Effector CD4-positive, alpha-beta T cell (primary cell): ENCODE data around the gene SERHL2.
A peak's percentile ranks its signal among the peaks of the same experiment; 100 is the strongest.
"Not testable (repeated sequence)": the region's sequence is repeated elsewhere in the genome, so short reads cannot be mapped to it uniquely, and the experiment has no call there.

Source experiments
- DNase-seq: peaks from one replicate; pipeline ENCODE4 v3.0.0-alpha.2; 2020
- total RNA-seq: gene quantifications from one replicate; lab custom pipeline; 2026; lab: John Stamatoyannopoulos, UW

Gene SERHL2
- 1.1 reads per million for total RNA-seq

GRCh38 chr22:42553475-42554361, at the start of gene SERHL2:
Gene SERHL2 (plus strand): TSS chr22:42553956. CDS start chr22:42554021, 65 bp downstream.
- peak; percentile 74 for DNase-seq

- DNase-seq: not testable (repeated sequence)
Measured at GRCh38 chr22:42508327-42508974, 45.3 kb upstream of the SERHL2 start.

- not testable (repeated sequence) for DNase-seq
Measured at GRCh38 chr22:42508975-42509364, 44.8 kb upstream of the SERHL2 start.

GRCh38 chr22:42509548-42509947, 44.2 kb upstream of the SERHL2 start:
- DNase-seq: no peak

GRCh38 chr22:42511401-42511891, 42.3 kb upstream of the SERHL2 start:
- no peak for DNase-seq

GRCh38 chr22:42512273-42512990, 41.3 kb upstream of the SERHL2 start:
- DNase-seq: not testable (repeated sequence)

GRCh38 chr22:42514331-42514730, 39.4 kb upstream of the SERHL2 start:
- not testable (repeated sequence) for DNase-seq

GRCh38 chr22:42515304-42515703, 38.5 kb upstream of the SERHL2 start:
- DNase-seq: not testable (repeated sequence)

GRCh38 chr22:42515896-42516295, 37.9 kb upstream of the SERHL2 start:
- DNase-seq: no peak

GRCh38 chr22:42517103-42517502, 36.7 kb upstream of the SERHL2 start:
- DNase-seq: not testable (repeated sequence)

GRCh38 chr22:42518638-42519524, 34.9 kb upstream of the SERHL2 start:
- DNase-seq: not testable (repeated sequence)

GRCh38 chr22:42519525-42520401, 34.0 kb upstream of the SERHL2 start, which contains the start of gene RRP7A:
Gene RRP7A (minus strand): TSS chr22:42519796. CDS start chr22:42519786, 10 bp downstream.
- peak; percentile 80 for DNase-seq

- DNase-seq: no peak
Measured at GRCh38 chr22:42521228-42521546, 32.6 kb upstream of the SERHL2 start.

GRCh38 chr22:42522546-42522945, 31.2 kb upstream of the SERHL2 start:
- DNase-seq: no peak

GRCh38 chr22:42528591-42529307, 25.0 kb upstream of the SERHL2 start:
- DNase-seq: no peak

- not testable (repeated sequence) for DNase-seq
Measured at GRCh38 chr22:42529435-42529834, 24.3 kb upstream of the SERHL2 start.

GRCh38 chr22:42531401-42532084, 22.2 kb upstream of the SERHL2 start:
- DNase-seq: not testable (repeated sequence)

- DNase-seq: no peak
Measured at GRCh38 chr22:42533638-42533977, 20.1 kb upstream of the SERHL2 start.

GRCh38 chr22:42535082-42535731, 18.5 kb upstream of the SERHL2 start:
- not testable (repeated sequence) for DNase-seq
